ENCODE results near the gene DSTYK.

GRCh38 chr1:205250699-205251098, 39.2 kb upstream of the DSTYK start:
- TF ChIP-seq CTCF (IDR thresholded peaks at IDR 0.05) (no peak), POLR2A (IDR thresholded peaks at IDR 0.05) (no peak)
